GM15510 (cell line): Measurements from ENCODE around the gene CPN1.

Source experiments
- POLR2A ChIP-seq: IDR thresholded peaks from 3 replicates; pipeline ENCODE4 v1.6.1; 2011; ENCODE audit warnings: borderline replicate concordance; ENCODE audit not compliant: insufficient read length; ENCODE audit errors: extremely low read depth

CPN1 gene

GRCh38 chr10:100101192-100102076 lies 19.8 kb upstream of the CPN1 start:
- no peak for TF ChIP-seq POLR2A

GRCh38 chr10:100100651-100101184 lies 19.0 kb upstream of the CPN1 start:
- TF ChIP-seq POLR2A: no peak

GRCh38 chr10:100089241-100089640 lies 7.6 kb upstream of the CPN1 start:
- no peak for TF ChIP-seq POLR2A

GRCh38 chr10:100085596-100085995 lies 3.9 kb upstream of the CPN1 start:
- TF ChIP-seq POLR2A: no peak

- no peak for TF ChIP-seq POLR2A
These were observed 2.0 kb upstream of the CPN1 start for GRCh38 chr10:100083623-100084022.

GRCh38 chr10:100076750-100077149 lies 4.9 kb downstream of the CPN1 start:
- TF ChIP-seq POLR2A: no peak

GRCh38 chr10:100075426-100076220 lies 6.0 kb downstream of the CPN1 start:
- no peak for TF ChIP-seq POLR2A

GRCh38 chr10:100072514-100072913 lies 9.2 kb downstream of the CPN1 start:
- TF ChIP-seq POLR2A: no peak

GRCh38 chr10:100071529-100071928 lies 10.1 kb downstream of the CPN1 start:
- TF ChIP-seq POLR2A: no peak

GRCh38 chr10:100067466-100067865 lies 14.2 kb downstream of the CPN1 start:
- TF ChIP-seq POLR2A: no peak

- no peak for TF ChIP-seq POLR2A
These were observed 16.5 kb downstream of the CPN1 start for GRCh38 chr10:100065084-100065660.

GRCh38 chr10:100061401-100061800 lies 20.3 kb downstream of the CPN1 start:
- no peak for TF ChIP-seq POLR2A

GRCh38 chr10:100057948-100058347 lies 23.7 kb downstream of the CPN1 start:
- no peak for TF ChIP-seq POLR2A

GRCh38 chr10:100053686-100054460 lies 27.8 kb downstream of the CPN1 start:
- no peak for TF ChIP-seq POLR2A
